Measurements from ENCODE around the gene PRKD2.
A peak's percentile ranks its signal among the peaks of the same experiment; 100 is the strongest.

The PRKD2 gene

DNA sequence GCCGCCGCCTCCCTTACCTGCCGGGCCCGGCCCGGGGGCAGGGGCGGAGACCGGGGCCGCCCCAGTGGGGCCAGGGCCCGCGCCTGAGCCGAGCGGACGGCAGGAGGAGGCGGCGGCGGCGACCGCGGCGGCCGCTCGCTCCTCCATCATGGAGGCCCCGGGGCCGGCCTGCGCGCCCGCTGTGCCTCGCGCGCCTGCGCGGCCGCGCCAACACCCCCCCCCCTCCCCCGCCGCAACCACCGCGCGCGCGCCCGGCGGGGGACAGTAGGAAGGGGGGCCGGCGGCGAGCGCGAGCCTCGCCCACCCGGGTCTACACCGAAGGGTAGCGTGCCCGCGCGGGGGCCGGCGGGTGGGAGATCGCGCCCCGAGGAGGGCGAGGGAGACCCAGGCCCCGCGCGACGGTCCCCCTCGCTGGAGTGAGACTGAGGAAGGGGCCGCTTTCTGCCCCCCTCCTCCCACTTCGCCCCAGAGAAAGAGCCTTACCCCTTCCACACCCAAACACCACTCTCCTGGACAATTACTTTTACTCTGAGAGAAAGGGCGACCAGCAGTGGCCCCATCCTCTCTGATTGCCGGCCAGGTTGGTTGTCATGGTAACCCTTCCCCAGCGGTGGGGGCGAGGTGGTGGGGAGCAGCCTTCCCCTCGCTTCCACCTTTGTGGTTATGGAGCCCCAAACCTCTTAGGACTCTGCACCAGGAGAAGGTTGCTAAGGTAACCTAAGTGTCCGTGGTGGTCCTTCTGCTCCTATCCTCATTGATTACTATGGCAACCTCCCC lies 29.6 kb upstream of the PRKD2 start, which contains the start of gene STRN4:
STRN4 (minus strand) TSS at position 170 of the 777 bp plus-strand sequence; CDS start at position 150, 20 bp downstream.
- peak within 1 kb of the TSS; percentile 77 for H3K4me3 ChIP-seq (ENCODE audit: low read depth, low read length)
- TF ChIP-seq CTCF (IDR thresholded peaks at IDR 0.05; ENCODE audit: borderline replicate concordance, insufficient read depth, low read depth, low read length) = no peak

DNA sequence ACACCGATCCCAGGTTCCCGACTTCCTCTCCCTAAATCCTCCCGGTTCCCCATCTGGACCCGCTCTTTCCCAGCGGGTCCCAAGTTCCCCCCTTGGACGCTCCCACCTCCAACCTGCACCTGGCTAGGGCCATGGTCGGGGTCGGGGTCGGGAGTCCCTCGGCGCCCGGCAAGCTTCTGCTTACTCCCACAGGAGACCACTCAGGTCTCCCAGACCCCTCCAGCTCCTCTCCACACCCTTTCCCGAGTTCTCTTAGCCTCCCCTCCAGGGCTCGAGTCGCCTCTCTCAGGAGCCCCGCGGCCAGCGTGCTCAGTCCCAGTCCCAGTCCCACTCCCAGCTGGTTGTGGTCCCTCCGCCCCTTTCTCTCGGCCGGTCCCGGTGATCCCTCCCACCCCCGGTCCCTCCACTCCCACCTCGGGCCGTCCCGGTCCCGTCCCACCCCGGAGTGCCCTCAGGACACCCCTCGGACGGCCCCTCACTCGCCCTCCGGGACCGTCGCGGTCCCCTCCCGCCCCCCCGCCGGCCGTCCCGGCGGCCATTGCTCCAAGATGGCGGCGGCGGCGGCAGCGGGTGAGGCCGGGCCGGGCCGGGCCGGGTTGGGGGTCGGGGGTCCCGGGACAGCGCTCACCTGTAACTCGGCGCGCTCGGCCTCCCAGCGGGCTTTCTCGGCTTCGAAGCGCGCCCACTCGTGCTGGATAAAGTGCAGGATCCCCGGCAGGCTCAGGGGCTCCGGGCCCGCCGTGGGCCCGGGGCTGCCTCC lies 28.8 kb upstream of the PRKD2 start, which contains the start of gene FKRP:
FKRP (plus strand) TSS at position 537 of the 760 bp plus-strand sequence. CDS start 9,394 bp downstream, outside the sequence.
- TF ChIP-seq CTCF (IDR thresholded peaks at IDR 0.05; ENCODE audit: borderline replicate concordance, insufficient read depth, low read depth, low read length) = no peak
- peak within 1 kb of the TSS; percentile 77 for H3K4me3 ChIP-seq (ENCODE audit: low read depth, low read length)

DNA sequence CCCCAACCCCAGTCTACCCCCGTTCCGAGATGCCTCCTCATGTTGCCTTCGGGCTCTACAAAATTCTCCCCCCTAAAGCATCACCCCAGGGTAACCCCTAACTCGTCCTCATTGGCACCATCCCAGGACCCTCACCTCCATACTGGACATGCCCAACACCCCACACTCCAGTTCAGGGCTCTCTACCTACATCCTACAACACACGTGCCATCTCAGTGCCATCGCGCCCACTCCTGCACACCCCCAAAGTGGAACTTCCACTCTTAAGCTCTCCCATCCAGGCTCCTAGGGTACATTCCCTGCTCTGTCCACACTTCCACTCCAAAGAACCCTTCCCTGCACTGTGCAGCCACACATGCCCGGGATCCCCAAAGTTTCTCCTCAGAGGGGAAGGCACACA lies 28.1 kb upstream of the PRKD2 start:
- TF ChIP-seq CTCF (IDR thresholded peaks at IDR 0.05; ENCODE audit: borderline replicate concordance, insufficient read depth, low read depth, low read length) = no peak
- H3K4me3 ChIP-seq (ENCODE audit: low read depth, low read length) = peak overlapping the region; percentile 77

DNA sequence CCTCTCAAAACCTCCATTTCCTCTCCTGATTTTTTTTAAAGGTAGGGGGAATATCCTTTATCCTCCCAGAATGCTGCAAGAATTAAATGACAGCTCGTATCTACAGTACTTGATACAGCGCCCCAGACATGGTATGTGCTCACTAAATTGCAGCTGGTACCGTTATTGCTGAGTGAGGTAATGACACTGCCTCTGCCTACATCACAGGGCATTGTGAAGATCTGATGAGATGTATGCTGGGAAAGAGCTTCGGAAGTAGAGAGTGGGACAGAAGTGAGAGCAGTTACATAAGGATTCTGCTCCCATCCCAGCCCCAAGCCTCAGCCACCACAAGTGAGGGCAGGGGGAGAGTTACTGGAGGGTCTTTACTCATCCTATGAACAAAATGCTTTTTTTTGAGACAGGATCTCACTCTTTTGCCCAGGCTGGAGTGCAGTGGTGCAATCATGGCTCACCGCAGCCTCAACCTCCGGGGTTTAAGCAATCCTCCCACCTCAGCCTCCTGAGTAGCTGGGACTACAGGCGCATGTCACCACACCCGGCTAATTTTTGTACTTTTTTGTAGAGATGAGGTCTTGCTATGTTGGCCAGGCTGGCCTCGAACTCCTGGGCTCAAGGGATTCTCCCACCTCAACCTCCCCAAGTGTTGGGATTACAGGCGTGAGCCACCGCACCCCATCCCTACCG lies 27.2 kb upstream of the PRKD2 start:
- TF ChIP-seq CTCF (IDR thresholded peaks at IDR 0.05; ENCODE audit: borderline replicate concordance, insufficient read depth, low read depth, low read length) = no peak
- no peak overlapping the region for H3K4me3 ChIP-seq (ENCODE audit: low read depth, low read length)

GRCh38 chr19:46742926-46743480 lies 26.1 kb upstream of the PRKD2 start:
- no peak overlapping the region for H3K4me3 ChIP-seq (ENCODE audit: low read depth, low read length)

More at GRCh38 chr19:46742926-46743480, 26.1 kb upstream of the PRKD2 start:
- no peak for TF ChIP-seq CTCF (IDR thresholded peaks at IDR 0.05; ENCODE audit: borderline replicate concordance, insufficient read depth, low read depth, low read length)

Data from GM12875 (cell line).